SK-N-SH (cell line): ENCODE measurements around the gene PTH2. TPM values are rescaled to one million over a fixed set of nuclear protein-coding genes. Genes with fewer than 3 reads are reported as not detected.

Source experiments
- CTCF ChIA-PET: fragments of 300-600, 350-600 bp; formaldehyde crosslinking; extraction: SDS; loops from one replicate; lab custom pipeline; 2021; lab: Yijun Ruan, JAX
- POLR2A ChIA-PET: fragments of 350-600 bp; sonication (Branson Sonifier 250); formaldehyde crosslinking; extraction: SDS; loops from one replicate; lab custom pipeline; 2020; ENCODE audit warnings: antibody characterized with exemption, inconsistent platforms; lab: Yijun Ruan, JAX
- DNase-seq: peaks from one replicate; pipeline ENCODE4 v3.0.0; 2012
- H2AFZ ChIP-seq: fragments of 200-600 bp; sonication (generic); 2 replicates; pipeline ENCODE4 v1.8.1; 2016; ENCODE audit warnings: antibody characterized with exemption, mild to moderate bottlenecking, low read depth
- H3F3A ChIP-seq: fragments of 200-600 bp; sonication (generic); replicated peaks from 2 replicates; pipeline ENCODE3; 2016; ENCODE audit warnings: antibody characterized with exemption, mild to moderate bottlenecking; ENCODE audit not compliant: insufficient read depth
- H3K27ac ChIP-seq, 2 experiments: fragments of 200-500 bp in 1 of 2; fragments of 200-600 bp in 1 of 2; sonication (Bioruptor generic) in 1 of 2; sonication (generic), shearing (Covaris generic) in 1 of 2; 2 replicates each; pipeline versions ENCODE4 v1.5.1 to v1.6.1; 2014 to 2016; ENCODE audit warnings: low read depth in 2 of 2, inconsistent platforms in 1 of 2, low read length in 1 of 2, mild to moderate bottlenecking in 1 of 2, mixed read lengths in 1 of 2
- H3K27me3 ChIP-seq: fragments of 200-600 bp; sonication (generic), shearing (Covaris generic); 2 replicates; pipeline ENCODE4 v1.6.1; 2016; ENCODE audit warnings: mixed run types; ENCODE audit not compliant: insufficient read depth
- H3K36me3 ChIP-seq, 2 experiments: fragments of 200-500 bp in 1 of 2; fragments of 200-600 bp in 1 of 2; sonication (Bioruptor generic) in 1 of 2; sonication (generic) in 1 of 2; replicated peaks in 1 of 2; 2 replicates each; pipeline versions ENCODE3 to v1.5.1; 2014 to 2016; ENCODE audit warnings: low read length in 1 of 2, mild to moderate bottlenecking in 1 of 2; ENCODE audit not compliant: insufficient read depth in 2 of 2, control insufficient read depth in 1 of 2
- H3K4me1 ChIP-seq, 2 experiments: fragments of 200-500 bp in 1 of 2; fragments of 200-600 bp in 1 of 2; sonication (Bioruptor generic) in 1 of 2; sonication (generic), shearing (Covaris generic) in 1 of 2; 2 replicates each; pipeline versions ENCODE4 v1.5.1 to v1.6.1; 2014 to 2016; ENCODE audit warnings: low read depth in 1 of 2, low read length in 1 of 2, mixed run types in 1 of 2; ENCODE audit not compliant: insufficient read depth in 2 of 2, control insufficient read depth in 1 of 2
- H3K4me2 ChIP-seq: fragments of 200-600 bp; sonication (generic), shearing (Covaris generic); 2 replicates; pipeline ENCODE4 v1.6.1; 2017; ENCODE audit warnings: mixed run types
- H3K4me3 ChIP-seq, 2 experiments: fragments of 200-500 bp in 1 of 2; fragments of 200-600 bp in 1 of 2; sonication (Bioruptor generic) in 1 of 2; sonication (generic), shearing (Covaris generic) in 1 of 2; 2 replicates each; pipeline versions ENCODE4 v1.5.1 to v1.8.1; 2014 to 2016; ENCODE audit warnings: low read depth in 2 of 2, inconsistent platforms in 1 of 2, low read length in 1 of 2, mild to moderate bottlenecking in 1 of 2, mixed read lengths in 1 of 2, moderate library complexity in 1 of 2
- H3K79me2 ChIP-seq: fragments of 200-600 bp; sonication (generic); 2 replicates; pipeline ENCODE4 v1.8.1; 2017; ENCODE audit warnings: mild to moderate bottlenecking; ENCODE audit not compliant: insufficient read depth
- H3K9ac ChIP-seq: fragments of 200-600 bp; sonication (generic); 2 replicates; pipeline ENCODE4 v1.6.1; 2017; ENCODE audit warnings: mixed run types
- H3K9me2 ChIP-seq: fragments of 200-600 bp; sonication (generic); 2 replicates; pipeline ENCODE4 v1.6.1; 2017; ENCODE audit warnings: mixed run types
- H3K9me3 ChIP-seq: fragments of 200-600 bp; sonication (generic); 2 replicates; pipeline ENCODE4 v1.6.1; 2017; ENCODE audit warnings: mixed run types, mild to moderate bottlenecking, moderate library complexity
- H4K20me1 ChIP-seq: fragments of 200-600 bp; sonication (generic); 2 replicates; pipeline ENCODE4 v1.6.1; 2017; ENCODE audit warnings: mild to moderate bottlenecking, mixed run types; ENCODE audit not compliant: insufficient read depth
- ELF1 ChIP-seq: IDR thresholded peaks from 2 replicates; pipeline ENCODE4 v1.4.0; 2012
- EP300 ChIP-seq, 2 experiments: IDR thresholded peaks; 2 replicates each; pipeline versions ENCODE4 v1.4.0 to v1.6.1; 2012; ENCODE audit warnings: borderline replicate concordance in 1 of 2, low read depth in 1 of 2, low read length in 1 of 2
- EZH2phosphoT487 ChIP-seq: fragments of 200-600 bp; sonication (generic); IDR thresholded peaks from 2 replicates; pipeline ENCODE4 v1.6.1; 2017; ENCODE audit warnings: low read depth, mixed run types, mild to moderate bottlenecking, antibody characterized with exemption, moderate library complexity, borderline replicate concordance
- FOXJ3 ChIP-seq: sonication (generic); formaldehyde crosslinking; IDR thresholded peaks from 2 replicates; pipeline ENCODE4 v1.5.1; 2020; ENCODE audit warnings: mild to moderate bottlenecking, missing genetic modification reagents
- FOXM1 ChIP-seq: IDR thresholded peaks from 2 replicates; pipeline ENCODE4 v1.4.0; 2012; ENCODE audit warnings: low read depth, mild to moderate bottlenecking
- GABPA ChIP-seq: IDR thresholded peaks from 2 replicates; pipeline ENCODE4 v1.4.0; 2012; ENCODE audit warnings: low read depth, mild to moderate bottlenecking
- GATA2 ChIP-seq: sonication (generic); formaldehyde crosslinking; IDR thresholded peaks from 2 replicates; pipeline ENCODE4 v1.5.0; 2020; ENCODE audit warnings: mild to moderate bottlenecking, missing genetic modification reagents
- MAX ChIP-seq: IDR thresholded peaks from 2 replicates; pipeline ENCODE4 v1.4.0; 2012; ENCODE audit warnings: low read depth
- MEF2A ChIP-seq: IDR thresholded peaks from 2 replicates; pipeline ENCODE4 v1.4.0; 2012; ENCODE audit warnings: low read depth, borderline replicate concordance
- MXI1 ChIP-seq: IDR thresholded peaks from 2 replicates; pipeline ENCODE4 v1.6.1; 2012; ENCODE audit warnings: mild to moderate bottlenecking, low read depth, low read length, improper control_type of control experiment
- NFIC ChIP-seq: IDR thresholded peaks from 2 replicates; pipeline ENCODE4 v1.4.0; 2012; ENCODE audit warnings: borderline replicate concordance
- RAD21 ChIP-seq: IDR thresholded peaks from 2 replicates; pipeline ENCODE4 v1.6.1; 2012; ENCODE audit warnings: mild to moderate bottlenecking, low read length
- RFX5 ChIP-seq: IDR thresholded peaks from 2 replicates; pipeline ENCODE4 v1.6.1; 2012; ENCODE audit warnings: mild to moderate bottlenecking, improper control_type of control experiment, low read length
- SMC3 ChIP-seq: IDR thresholded peaks from 2 replicates; pipeline ENCODE4 v1.6.1; 2012; ENCODE audit warnings: low read depth, low read length, improper control_type of control experiment
- TAF1 ChIP-seq: IDR thresholded peaks from 2 replicates; pipeline ENCODE4 v1.6.1; 2012; ENCODE audit warnings: low read depth, mild to moderate bottlenecking, low read length, moderate library complexity, borderline replicate concordance
- TCF12 ChIP-seq: IDR thresholded peaks from 2 replicates; pipeline ENCODE4 v1.4.0; 2012
- USF1 ChIP-seq: IDR thresholded peaks from 2 replicates; pipeline ENCODE4 v1.4.0; 2012; ENCODE audit warnings: low read depth, borderline replicate concordance
- USF2 ChIP-seq: fragments of 150-350 bp; IDR thresholded peaks from 2 replicates; pipeline ENCODE4 v1.6.1; 2017; ENCODE audit warnings: antibody characterized with exemption, low read length, low read depth, borderline replicate concordance
- YY1 ChIP-seq: IDR thresholded peaks from 2 replicates; pipeline ENCODE4 v1.4.0; 2012; ENCODE audit warnings: low read depth, mild to moderate bottlenecking
- ZBTB33 ChIP-seq: IDR thresholded peaks from 2 replicates; pipeline ENCODE4 v1.4.0; 2012; ENCODE audit warnings: low read depth, borderline replicate concordance
- WGBS: methylation state at CpG from one replicate; pipeline ENCODE4 v1.1.6; 2017; ENCODE audit warnings: low lambda C conversion rate; 5-methylcytosine and 5-hydroxymethylcytosine counted together
- polyA plus RNA-seq, 3 experiments: library from polyadenylated mRNA; depleted of rRNA; stranded (reverse); fragments of >200 nt; gene quantifications; 2 replicates each; pipeline ENCODE4 v1.2.3, GENCODE V29; 2012

PTH2 gene
- polyA plus RNA-seq, 1 of the 3 experiments (the other 2 are of a cell fraction) = not detected

- no peaks in the 10 kb centered on the region for H3K9me2 ChIP-seq
- H4K20me1 ChIP-seq = no peaks in the 10 kb centered on the region
- H3K4me2 ChIP-seq = no peak overlapping the region
- H3K27me3 ChIP-seq = peaks cover 57% of the 10 kb centered on the region
- H3K36me3 ChIP-seq = no peaks in the 10 kb centered on the region
- no peak for DNase-seq
- TF ChIP-seq MEF2A (no peak), RFX5 (no peak), USF2 (no peak), YY1 (no peak), USF1 (no peak), EP300 (IDR thresholded peaks at IDR 0.05; ENCODE audit: borderline replicate concordance in 1 of 2, low read depth in 1 of 2, low read length in 1 of 2) (no peak), ELF1 (no peak), FOXJ3 (no peak), EZH2phosphoT487 (no peak), ZBTB33 (no peak), FOXM1 (no peak), GABPA (no peak), GATA2 (CRISPR knock-in tag) (no peak), TAF1 (no peak), NFIC (no peak), TCF12 (no peak), MXI1 (no peak), MAX (no peak), SMC3 (no peak), RAD21 (no peak)
- TF ChIP-seq, all 33 proteins: peak for 0
- H3K79me2 ChIP-seq = no peaks in the 10 kb centered on the region
- no peak overlapping the region for H2AFZ ChIP-seq
- CTCF ChIA-PET = interaction anchor here (1.6 to 17.5 kb wide), 2 partner anchors 25 to 26 kb away, joined by 5 to 108 read pairs; no protein-coding TSS in a partner anchor
- peaks cover 0 to 15% of the 10 kb centered on the region in 2 experiments; a peak in 2 of 4 replicates for H3K4me1 ChIP-seq
- H3K9ac ChIP-seq = no peak overlapping the region
- 83% methylated on average over 4 of the region's 7 CpGs for WGBS
- peaks cover 7% of the 10 kb centered on the region for H3F3A ChIP-seq
- POLR2A ChIA-PET = no interaction called here
- no peak overlapping the region for H3K27ac ChIP-seq
- no peaks in the 10 kb centered on the region for H3K9me3 ChIP-seq
- no peak overlapping the region for H3K4me3 ChIP-seq
Measured at GRCh38 chr19:49417088-49417487, 6.2 kb downstream of the PTH2 start.
